HL-60 (cell line): ENCODE measurements around the gene ONECUT2.

Experiments used
- POLR2AphosphoS5 ChIP-seq: IDR thresholded peaks from 2 replicates; pipeline ENCODE4 v1.6.1; 2012; ENCODE audit warnings: low read depth
- SPI1 ChIP-seq: IDR thresholded peaks from 2 replicates; pipeline ENCODE4 v1.6.1; 2012; ENCODE audit warnings: low read depth, mild to moderate bottlenecking, borderline replicate concordance
- TF ChIP-seq, protein P1 (sequence below): IDR thresholded peaks from one replicate; pipeline ENCODE4 v1.5.1; 2011; ENCODE audit warnings: low read length, control low read depth, inconsistent platforms; ENCODE audit not compliant: insufficient read depth
- TF ChIP-seq, protein P2 (sequence below): IDR thresholded peaks from 2 replicates; pipeline ENCODE4 v1.6.1; 2012; ENCODE audit warnings: low read depth; ENCODE audit not compliant: insufficient replicate concordance

DNA sequence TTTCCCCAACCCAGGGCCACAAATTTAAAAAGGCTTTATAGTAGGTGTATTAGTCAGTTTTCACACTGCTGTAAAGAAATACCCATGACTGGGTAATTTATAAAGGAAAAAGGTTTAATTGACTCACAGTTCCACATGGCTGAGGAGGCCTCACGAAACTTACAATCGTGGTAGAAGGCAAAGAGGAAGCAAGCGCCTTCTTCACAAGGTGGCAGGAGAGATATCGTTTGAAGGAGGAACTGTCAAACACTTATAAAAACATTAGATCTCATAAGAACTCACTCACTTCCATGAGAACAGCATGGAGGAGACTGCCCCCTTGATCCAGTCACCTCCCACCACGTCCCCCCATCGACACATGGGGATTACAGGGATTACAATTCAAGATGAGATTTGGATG is 80.9 kb downstream of the ONECUT2 start:
- TF ChIP-seq, protein P1, sequence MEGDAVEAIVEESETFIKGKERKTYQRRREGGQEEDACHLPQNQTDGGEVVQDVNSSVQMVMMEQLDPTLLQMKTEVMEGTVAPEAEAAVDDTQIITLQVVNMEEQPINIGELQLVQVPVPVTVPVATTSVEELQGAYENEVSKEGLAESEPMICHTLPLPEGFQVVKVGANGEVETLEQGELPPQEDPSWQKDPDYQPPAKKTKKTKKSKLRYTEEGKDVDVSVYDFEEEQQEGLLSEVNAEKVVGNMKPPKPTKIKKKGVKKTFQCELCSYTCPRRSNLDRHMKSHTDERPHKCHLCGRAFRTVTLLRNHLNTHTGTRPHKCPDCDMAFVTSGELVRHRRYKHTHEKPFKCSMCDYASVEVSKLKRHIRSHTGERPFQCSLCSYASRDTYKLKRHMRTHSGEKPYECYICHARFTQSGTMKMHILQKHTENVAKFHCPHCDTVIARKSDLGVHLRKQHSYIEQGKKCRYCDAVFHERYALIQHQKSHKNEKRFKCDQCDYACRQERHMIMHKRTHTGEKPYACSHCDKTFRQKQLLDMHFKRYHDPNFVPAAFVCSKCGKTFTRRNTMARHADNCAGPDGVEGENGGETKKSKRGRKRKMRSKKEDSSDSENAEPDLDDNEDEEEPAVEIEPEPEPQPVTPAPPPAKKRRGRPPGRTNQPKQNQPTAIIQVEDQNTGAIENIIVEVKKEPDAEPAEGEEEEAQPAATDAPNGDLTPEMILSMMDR = no peak
- TF ChIP-seq POLR2AphosphoS5 (no peak), SPI1 (no peak)
- TF ChIP-seq, protein P2, sequence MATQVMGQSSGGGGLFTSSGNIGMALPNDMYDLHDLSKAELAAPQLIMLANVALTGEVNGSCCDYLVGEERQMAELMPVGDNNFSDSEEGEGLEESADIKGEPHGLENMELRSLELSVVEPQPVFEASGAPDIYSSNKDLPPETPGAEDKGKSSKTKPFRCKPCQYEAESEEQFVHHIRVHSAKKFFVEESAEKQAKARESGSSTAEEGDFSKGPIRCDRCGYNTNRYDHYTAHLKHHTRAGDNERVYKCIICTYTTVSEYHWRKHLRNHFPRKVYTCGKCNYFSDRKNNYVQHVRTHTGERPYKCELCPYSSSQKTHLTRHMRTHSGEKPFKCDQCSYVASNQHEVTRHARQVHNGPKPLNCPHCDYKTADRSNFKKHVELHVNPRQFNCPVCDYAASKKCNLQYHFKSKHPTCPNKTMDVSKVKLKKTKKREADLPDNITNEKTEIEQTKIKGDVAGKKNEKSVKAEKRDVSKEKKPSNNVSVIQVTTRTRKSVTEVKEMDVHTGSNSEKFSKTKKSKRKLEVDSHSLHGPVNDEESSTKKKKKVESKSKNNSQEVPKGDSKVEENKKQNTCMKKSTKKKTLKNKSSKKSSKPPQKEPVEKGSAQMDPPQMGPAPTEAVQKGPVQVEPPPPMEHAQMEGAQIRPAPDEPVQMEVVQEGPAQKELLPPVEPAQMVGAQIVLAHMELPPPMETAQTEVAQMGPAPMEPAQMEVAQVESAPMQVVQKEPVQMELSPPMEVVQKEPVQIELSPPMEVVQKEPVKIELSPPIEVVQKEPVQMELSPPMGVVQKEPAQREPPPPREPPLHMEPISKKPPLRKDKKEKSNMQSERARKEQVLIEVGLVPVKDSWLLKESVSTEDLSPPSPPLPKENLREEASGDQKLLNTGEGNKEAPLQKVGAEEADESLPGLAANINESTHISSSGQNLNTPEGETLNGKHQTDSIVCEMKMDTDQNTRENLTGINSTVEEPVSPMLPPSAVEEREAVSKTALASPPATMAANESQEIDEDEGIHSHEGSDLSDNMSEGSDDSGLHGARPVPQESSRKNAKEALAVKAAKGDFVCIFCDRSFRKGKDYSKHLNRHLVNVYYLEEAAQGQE = no peak
